ENCODE data around the gene ARHGEF4.

GRCh38 chr2:130842770-130843169 lies 6.1 kb downstream of the ARHGEF4 start:
- TF ChIP-seq CTCF (IDR thresholded peaks at IDR 0.05; ENCODE audit: insufficient read depth, low read depth, low read length) (no peak), EZH2 (IDR thresholded peaks at IDR 0.05; ENCODE audit: insufficient read depth, low read length) (no peak)

Measured in astrocyte (in vitro differentiated cells and primary cell).